K562 (cell line): Measurements from ENCODE around the gene ANKS3. TPM values are rescaled to one million over a fixed set of nuclear protein-coding genes. Genes with fewer than 3 reads are reported as not detected.

ENCODE experiments used
- AFF4 ChIP-seq: sonication (generic); formaldehyde crosslinking; IDR thresholded peaks from 2 replicates; pipeline ENCODE4 v1.8.0; 2023; ENCODE audit warnings: mild to moderate bottlenecking, missing genetic modification reagents
- RCOR1 ChIP-seq, 2 experiments: IDR thresholded peaks; 2 replicates each; pipeline ENCODE4 v1.6.1; 2012; ENCODE audit warnings: low read depth in 2 of 2, low read length in 2 of 2, borderline replicate concordance in 1 of 2, improper control_type of control experiment in 1 of 2
- ZBED1 ChIP-seq: IDR thresholded peaks from 2 replicates; pipeline ENCODE4 v1.6.1; 2014
- ZMIZ1 ChIP-seq, 2 experiments: fragments of 150-350 bp in 1 of 2; IDR thresholded peaks; 2 replicates each; pipeline ENCODE4 v1.6.1; 2012 to 2016; ENCODE audit warnings: low read depth in 2 of 2, low read length in 2 of 2, mild to moderate bottlenecking in 1 of 2, moderate library complexity in 1 of 2
- ZNF785 ChIP-seq: fragments of 250-450 bp; sonication (Bioruptor Pico); IDR thresholded peaks from 2 replicates; pipeline ENCODE4 v1.4.0; 2020; ENCODE audit warnings: mild to moderate bottlenecking
- polyA plus RNA-seq, 8 experiments: library from polyadenylated mRNA; depleted of rRNA in 4 of 8; stranded (reverse) in 5 of 8; unstranded in 3 of 8; fragments of >200 nt; fragmentation: Nextera tagmentation in 2 of 8; fragmentation: Illumina TruSeq in 1 of 8; extraction: Ambion mirVana in 2 of 8; extraction: Trizol in 1 of 8; gene quantifications; 2 replicates each; pipeline versions ENCODE4 v1.2.1 to v1.2.3, GENCODE V29; 2011 to 2014; ENCODE audit warnings: inconsistent platforms in 1 of 8, missing spikeins in 1 of 8
- total RNA-seq, 7 experiments: library from RNA; depleted of rRNA in 6 of 7; stranded (reverse); fragments of >200 nt in 6 of 7; fragmentation: Illumina TruSeq in 2 of 7; extraction: Trizol in 2 of 7; gene quantifications; 2 replicates each; pipeline versions ENCODE4 v1.2.1 to v1.2.3, GENCODE V29; 2011 to 2021; ENCODE audit warnings: low replicate concordance in 1 of 7

The ANKS3 gene
- total and polyA plus RNA-seq, 9 of the 15 experiments (the other 6 are each of a cell fraction or from before 2014, with no cell fraction given) = 0.43 to 25.7 (median 14.8) TPM

GRCh38 chr16:4724661-4725270, 9.3 kb downstream of the ANKS3 start (continued):
- TF ChIP-seq ZNF785 (CRISPR knock-in tag) = no peak
- TF ChIP-seq ZMIZ1 (IDR thresholded peaks at IDR 0.05; ENCODE audit: low read depth in 2 of 2, low read length in 2 of 2) = no peak
- no peak for TF ChIP-seq AFF4
- TF ChIP-seq RCOR1 (IDR thresholded peaks at IDR 0.05; ENCODE audit: borderline replicate concordance in 1 of 2, low read depth in 2 of 2, low read length in 2 of 2) = no peak
- TF ChIP-seq ZBED1 = no peak
- TF ChIP-seq, all 486 proteins: peak for 8
